HepG2 (cell line): Measurements from ENCODE around the gene RBBP9. TPM values are rescaled to one million over a fixed set of nuclear protein-coding genes. Genes with fewer than 3 reads are reported as not detected.

Experiments used
- ATAC-seq: fragments of 200-7000 bp; cut with Tn5 transposase; 3 replicates; pipeline ENCODE4 v1.9.1; 2020; ENCODE audit warnings: mild to moderate bottlenecking, moderate library complexity
- BruUV-seq: library from RNA; stranded (reverse); fragments of 400-500 nt; replicated peaks from 2 replicates; lab custom pipeline; 2021; lab: Mats Ljungman, UMichigan
- CTCF ChIA-PET: fragments of 300-600 bp; formaldehyde crosslinking; extraction: SDS; loops from one replicate; lab custom pipeline; 2021; ENCODE audit warnings: low total read pairs, inconsistent platforms, low intra/inter-chr PET ratio; lab: Yijun Ruan, JAX
- POLR2A ChIA-PET: fragments of 350-600 bp; sonication (Branson Sonifier 250); formaldehyde crosslinking; loops from one replicate; lab custom pipeline; 2020; ENCODE audit warnings: antibody characterized with exemption, inconsistent platforms; lab: Yijun Ruan, JAX
- DNase-seq: peaks from one replicate; pipeline ENCODE4 v3.0.0-alpha.2; 2015; ENCODE audit warnings: low spot score
- FAIRE-seq: peaks from 3 replicates; lab custom pipeline; 2011; peaks lifted over from hg19 to GRCh38; lab: Jason Lieb, UNC
- H2AFZ ChIP-seq: one replicate; pipeline ENCODE4 v1.6.1; 2011; ENCODE audit warnings: low read length, inconsistent platforms
- H3K27ac ChIP-seq: fragments of 300-600 bp; 3 replicates; pipeline ENCODE4 v1.8.0; 2011; ENCODE audit warnings: mixed run types, mild to moderate bottlenecking, mixed read lengths, low read length, inconsistent platforms; ENCODE audit not compliant: insufficient read depth; ENCODE audit errors: extremely low read length
- H3K27me3 ChIP-seq, 2 experiments: fragments of 200-600 bp in 1 of 2; 2 replicates in 1 of 2; 3 replicates in 1 of 2; pipeline versions ENCODE4 v1.6.0 to v1.8.0; 2011; ENCODE audit warnings: low read length in 2 of 2, mild to moderate bottlenecking in 2 of 2, moderate library complexity in 2 of 2, inconsistent platforms in 1 of 2; ENCODE audit not compliant: insufficient read depth in 2 of 2, control insufficient read depth in 1 of 2
- H3K36me3 ChIP-seq, 2 experiments: fragments of 200-600 bp in 1 of 2; replicated peaks in 1 of 2; 2 replicates in 1 of 2; 3 replicates in 1 of 2; pipeline versions ENCODE4 v1.5.1 to v1.8.0; 2011; ENCODE audit warnings: low read length in 2 of 2, inconsistent platforms in 1 of 2; ENCODE audit not compliant: insufficient read depth in 2 of 2, control insufficient read depth in 1 of 2
- H3K4me1 ChIP-seq: 2 replicates; pipeline ENCODE4 v1.5.1; 2012; ENCODE audit warnings: low read length, inconsistent platforms; ENCODE audit not compliant: insufficient read depth
- H3K4me2 ChIP-seq: 2 replicates; pipeline ENCODE4 v1.6.0; 2011; ENCODE audit warnings: low read depth, low read length, inconsistent platforms
- H3K4me3 ChIP-seq, 3 experiments: fragments of 200-600 bp in 1 of 3; sonication (generic), shearing (Covaris generic) in 1 of 3; replicated peaks in 1 of 3; 2 replicates each; pipeline ENCODE4 v1.5.1; 2011 to 2016; ENCODE audit warnings: low read length in 3 of 3, inconsistent platforms in 2 of 3, low read depth in 2 of 3, mild to moderate bottlenecking in 2 of 3, control low read depth in 1 of 3, mixed read lengths in 1 of 3; ENCODE audit not compliant: insufficient read depth in 1 of 3
- H3K79me2 ChIP-seq: one replicate; pipeline ENCODE4 v1.6.1; 2011; ENCODE audit warnings: low read length, inconsistent platforms; ENCODE audit not compliant: insufficient read depth
- H3K9ac ChIP-seq: 2 replicates; pipeline ENCODE4 v1.6.0; 2011; ENCODE audit warnings: mild to moderate bottlenecking, low read depth, low read length, inconsistent platforms; ENCODE audit not compliant: insufficient read depth
- H3K9me3 ChIP-seq: 2 replicates; pipeline ENCODE4 v1.5.1; 2012; ENCODE audit warnings: mild to moderate bottlenecking, low read length
- H4K20me1 ChIP-seq: 2 replicates; pipeline ENCODE4 v1.6.0; 2011; ENCODE audit warnings: inconsistent platforms, mild to moderate bottlenecking, low read length, moderate library complexity; ENCODE audit not compliant: insufficient read depth
- CC2D1A ChIP-seq: sonication (generic); formaldehyde crosslinking; IDR thresholded peaks from 2 replicates; pipeline ENCODE4 v1.8.1; 2023; ENCODE audit warnings: mild to moderate bottlenecking, missing genetic modification reagents
- HDAC2 ChIP-seq: sonication (generic); formaldehyde crosslinking; IDR thresholded peaks from 2 replicates; pipeline ENCODE4 v1.4.0; 2020; ENCODE audit warnings: missing genetic modification reagents
- HNF4G ChIP-seq, 2 experiments: sonication (generic) in 1 of 2; formaldehyde crosslinking in 1 of 2; IDR thresholded peaks; 2 replicates each; pipeline versions ENCODE4 v1.4.0 to v1.6.1; 2011 to 2020; ENCODE audit warnings: borderline replicate concordance in 2 of 2, low read depth in 2 of 2, mild to moderate bottlenecking in 2 of 2, low read length in 1 of 2, missing genetic modification reagents in 1 of 2, moderate library complexity in 1 of 2
- ISL2 ChIP-seq: sonication (generic); formaldehyde crosslinking; IDR thresholded peaks from 2 replicates; pipeline ENCODE4 v1.5.0; 2020; ENCODE audit warnings: missing genetic modification reagents
- NCOA1 ChIP-seq: sonication (generic); formaldehyde crosslinking; IDR thresholded peaks from 2 replicates; pipeline ENCODE4 v1.9.0; 2021; ENCODE audit warnings: missing genetic modification reagents
- NRL ChIP-seq: sonication (generic); formaldehyde crosslinking; IDR thresholded peaks from 2 replicates; pipeline ENCODE4 v1.5.0; 2020; ENCODE audit warnings: missing genetic modification reagents, mild to moderate bottlenecking, moderate library complexity, borderline replicate concordance
- RBAK ChIP-seq: sonication (generic); formaldehyde crosslinking; IDR thresholded peaks from 2 replicates; pipeline ENCODE4 v1.5.1; 2020; ENCODE audit warnings: mild to moderate bottlenecking, missing genetic modification reagents
- SETDB1 ChIP-seq: sonication (generic); formaldehyde crosslinking; IDR thresholded peaks from 2 replicates; pipeline ENCODE4 v1.5.1; 2020; ENCODE audit warnings: missing genetic modification reagents, mild to moderate bottlenecking, borderline replicate concordance
- TEAD2 ChIP-seq: sonication (generic); formaldehyde crosslinking; IDR thresholded peaks from 2 replicates; pipeline ENCODE4 v1.9.0; 2021; ENCODE audit warnings: missing genetic modification reagents
- TERF1 ChIP-seq: sonication (generic); formaldehyde crosslinking; IDR thresholded peaks from 2 replicates; pipeline ENCODE4 v1.8.0; 2022; ENCODE audit warnings: mild to moderate bottlenecking, missing genetic modification reagents, moderate library complexity
- ZNF468 ChIP-seq: sonication (generic); formaldehyde crosslinking; IDR thresholded peaks from 2 replicates; pipeline ENCODE4 v1.8.0; 2022; ENCODE audit warnings: mild to moderate bottlenecking, moderate library complexity, missing genetic modification reagents
- ZNF780A ChIP-seq: sonication (generic); formaldehyde crosslinking; IDR thresholded peaks from 2 replicates; pipeline ENCODE4 v1.8.0; 2022; ENCODE audit warnings: mild to moderate bottlenecking, missing genetic modification reagents, moderate library complexity
- ZNF781 ChIP-seq: sonication (generic); formaldehyde crosslinking; IDR thresholded peaks from 2 replicates; pipeline ENCODE4 v1.5.1; 2020; ENCODE audit warnings: borderline replicate concordance, mild to moderate bottlenecking, missing genetic modification reagents; ENCODE audit errors: not compliant biosample characterization
- whole genome bisulfite sequencing: methylation state at CpG from one replicate; pipeline ENCODE4 v1.1.6; 2017; ENCODE audit warnings: low lambda C conversion rate; 5-methylcytosine and 5-hydroxymethylcytosine counted together
- in situ Hi-C: cut with HindIII; loops from 2 replicates; pipeline ENCODE4 v1.10.0; 2017; ENCODE audit warnings: low pct_unique_long_range_greater_than_20kb; ENCODE audit not compliant: extremely low pct_ligation_motif_present
- intact Hi-C: fragments of 100-400 bp; cut with micrococcal nuclease; formaldehyde crosslinking; loops from one replicate; pipeline ENCODE4 v1.10.0; 2022; ENCODE audit not compliant: unreplicated experiment
- polyA plus RNA-seq, 8 experiments: library from polyadenylated mRNA; depleted of rRNA in 3 of 8; stranded (reverse) in 7 of 8; unstranded in 1 of 8; fragments of >200 nt; fragmentation: Illumina TruSeq in 4 of 8; extraction: Trizol in 4 of 8; gene quantifications; 2 replicates each; pipeline versions ENCODE4 v1.2.1 to v1.2.3, GENCODE V29; 2011 to 2016; ENCODE audit warnings: low read depth in 4 of 8, missing spikeins in 1 of 8, mixed read lengths in 1 of 8; ENCODE audit not compliant: insufficient read depth in 1 of 8
- total RNA-seq, 5 experiments: library from RNA; depleted of rRNA; stranded (reverse); fragments of >200 nt; fragmentation: Illumina TruSeq; extraction: Trizol; gene quantifications; 2 replicates each; pipeline ENCODE4 v1.2.3, GENCODE V29; 2016; ENCODE audit warnings: low read depth in 1 of 5

RBBP9 gene
- total and polyA plus RNA-seq, 2 of the 13 experiments (the other 11 are each of a cell fraction or from before 2014, with no cell fraction given) = 28.0 to 56.3 TPM

GRCh38 chr20:18477821-18478220 is 19.2 kb downstream of the RBBP9 start:
- H3K36me3 ChIP-seq = peaks cover 21 to 66% of the 10 kb centered on the region in 2 experiments
- no peak overlapping the region for H3K4me3 ChIP-seq
- intact Hi-C loops (no loop called here), in situ Hi-C loops (no loop called here)
- no peak for TF ChIP-seq TEAD2 (CRISPR knock-in tag)
- TF ChIP-seq HDAC2 = no peak
- no peak for TF ChIP-seq ZNF781
- TF ChIP-seq NRL (CRISPR knock-in tag) = no peak
- no peak for TF ChIP-seq ISL2 (CRISPR knock-in tag)
- no peak for TF ChIP-seq TERF1 (CRISPR knock-in tag)
- no peak for TF ChIP-seq RBAK (CRISPR knock-in tag)
- no peak for FAIRE-seq
- no peak for DNase-seq
- no TSS peak for BruUV-seq
- H3K4me1 ChIP-seq = peaks cover 21% of the 10 kb centered on the region
- ChIA-PET CTCF (no interaction called here), POLR2A (interaction anchor here (1.5 to 3.1 kb wide), 4 partner anchors 11 to 107 kb away, joined by 5 to 15 read pairs (median 10); partner anchors contain the start of genes DZANK1, POLR3F, RBBP9 and SEC23B)
- H3K9ac ChIP-seq = no peak overlapping the region
- no peak overlapping the region for H2AFZ ChIP-seq
- no peaks in the 10 kb centered on the region for H3K79me2 ChIP-seq
- no peaks in the 10 kb centered on the region for H3K27me3 ChIP-seq
- H3K27ac ChIP-seq = no peak overlapping the region
- ATAC-seq = no peak
- 93% methylated on average over 1 of the region's 1 CpG for WGBS
- no peaks in the 10 kb centered on the region for H4K20me1 ChIP-seq
- no peaks in the 10 kb centered on the region for H3K9me3 ChIP-seq
- H3K4me2 ChIP-seq = no peak overlapping the region

- POLR2A ChIA-PET = interaction anchor here (1.5 to 3.1 kb wide), 4 partner anchors 10 to 108 kb away, joined by 5 to 15 read pairs (median 10); partner anchors contain the start of genes DZANK1, POLR3F, RBBP9 and SEC23B
- intact Hi-C loops = no loop called here
- no peak for TF ChIP-seq ZNF468 (CRISPR knock-in tag)
- no peak for TF ChIP-seq ZNF780A (CRISPR knock-in tag)
- TF ChIP-seq SETDB1 (CRISPR knock-in tag) = no peak
- no peak for TF ChIP-seq CC2D1A
- no peak for TF ChIP-seq NCOA1 (CRISPR knock-in tag)
- peak; percentile 14; the same call in 1 of the 2 replicates for TF ChIP-seq HNF4G (IDR thresholded peaks at IDR 0.05; ENCODE audit: borderline replicate concordance, low read depth, low read length)
- no peak for TF ChIP-seq HNF4G (CRISPR knock-in tag; IDR thresholded peaks at IDR 0.05; ENCODE audit: borderline replicate concordance, low read depth)
These were observed 19.8 kb downstream of the RBBP9 start for GRCh38 chr20:18477218-18477617.

More at GRCh38 chr20:18477218-18477617, 19.8 kb downstream of the RBBP9 start:
- FAIRE-seq (no peak), ATAC-seq (peak; percentile 41; the same call in 2 of the 3 replicates), DNase-seq (peak; percentile 30)
- no peak overlapping the region for H3K27ac ChIP-seq
- no peak overlapping the region for H2AFZ ChIP-seq
- no peaks in the 10 kb centered on the region for H3K27me3 ChIP-seq
- in situ Hi-C loops = no loop called here
- no peak overlapping the region for H3K4me2 ChIP-seq
- no peak overlapping the region for H3K4me3 ChIP-seq
- no peak overlapping the region for H3K9ac ChIP-seq
- no peaks in the 10 kb centered on the region for H3K79me2 ChIP-seq
- no peaks in the 10 kb centered on the region for H4K20me1 ChIP-seq
- TSS peak; percentile 19 for BruUV-seq
- H3K9me3 ChIP-seq = no peaks in the 10 kb centered on the region
- CTCF ChIA-PET = no interaction called here
- peaks cover 21% of the 10 kb centered on the region for H3K4me1 ChIP-seq
- WGBS = 92% methylated on average over 1 of the region's 1 CpG
- H3K36me3 ChIP-seq = peaks cover 16 to 60% of the 10 kb centered on the region in 2 experiments
